NCI-H187 treated with DMSO at 0.1 percent for 48 hours (cell line): Measurements from ENCODE around the gene PACSIN2.

Experiments
- DNase-seq: peaks from one replicate; lab custom pipeline; 2025; lab: John Stamatoyannopoulos, UW

PACSIN2 gene

GRCh38 chr22:42905702-42906183, 109.2 kb downstream of the PACSIN2 start:
- no peak for DNase-seq

- no peak for DNase-seq
These were observed 109.7 kb downstream of the PACSIN2 start for GRCh38 chr22:42905217-42905616.

- no peak for DNase-seq
These were observed 110.9 kb downstream of the PACSIN2 start for GRCh38 chr22:42904050-42904449.

DNA sequence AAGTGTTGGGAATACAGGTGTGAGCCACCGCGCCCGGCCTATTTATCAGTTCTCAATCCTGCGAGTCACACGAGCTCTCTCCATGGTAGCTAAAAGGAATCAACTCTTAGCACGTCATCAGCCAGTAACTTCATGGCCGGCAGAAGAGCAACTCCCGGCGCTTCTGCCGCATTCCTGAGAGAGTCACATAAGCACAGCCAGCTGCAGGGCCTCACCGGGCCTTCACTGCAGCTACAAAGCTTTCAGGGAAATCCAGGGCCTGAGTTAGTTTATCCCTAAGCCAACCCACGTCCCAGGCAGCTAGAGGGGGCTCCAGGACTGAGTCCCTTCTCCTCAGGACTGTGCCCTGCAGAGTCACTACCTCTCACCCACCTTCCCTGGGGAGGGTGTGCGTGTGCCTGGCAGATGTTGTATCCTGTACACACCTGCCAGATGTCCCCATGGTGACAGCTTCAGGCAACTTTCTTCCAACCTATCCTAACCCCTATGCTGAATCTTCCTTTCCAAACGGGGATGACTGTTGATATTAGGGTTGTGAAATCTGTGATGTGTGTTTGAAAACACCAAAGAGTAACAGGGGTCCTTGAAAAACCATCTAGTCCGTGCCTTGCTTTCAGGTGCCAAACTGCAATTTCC, 112.0 kb downstream of the PACSIN2 start:
- DNase-seq, result no peak

DNA sequence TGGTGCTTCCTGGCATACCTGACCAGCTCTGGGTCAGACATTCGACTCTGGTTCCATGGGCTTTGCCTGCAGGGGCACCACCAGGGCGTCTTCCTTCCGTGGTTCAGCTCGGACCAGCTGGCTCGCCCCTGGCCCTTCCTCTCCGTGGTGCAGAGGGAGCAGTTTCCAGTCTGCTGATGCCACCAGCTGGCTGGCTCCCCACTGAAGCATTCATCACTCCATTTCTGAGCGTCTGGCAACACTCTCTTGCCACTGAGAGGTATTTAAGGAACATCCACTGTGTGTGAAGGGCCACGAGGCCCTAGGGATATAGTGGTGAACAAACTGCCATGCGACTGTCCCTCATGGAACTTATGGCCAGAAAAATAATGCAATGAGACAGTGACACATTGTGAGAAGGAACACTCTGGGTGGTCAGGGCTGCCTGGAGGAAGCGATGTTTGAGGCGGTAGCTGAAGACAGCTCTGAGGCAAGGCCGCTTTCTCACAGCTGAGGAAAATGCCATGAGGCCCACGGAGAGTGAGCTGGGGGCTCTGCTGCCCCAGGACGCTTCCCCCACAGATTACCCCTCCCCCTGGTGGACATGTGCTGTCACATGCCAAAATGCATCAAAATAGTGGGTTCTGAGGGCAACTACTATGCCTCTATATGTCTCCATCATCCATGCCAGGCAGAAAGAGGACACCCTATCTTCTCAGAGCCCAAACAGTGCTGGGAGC, 113.0 kb downstream of the PACSIN2 start:
- DNase-seq, result no peak

DNA sequence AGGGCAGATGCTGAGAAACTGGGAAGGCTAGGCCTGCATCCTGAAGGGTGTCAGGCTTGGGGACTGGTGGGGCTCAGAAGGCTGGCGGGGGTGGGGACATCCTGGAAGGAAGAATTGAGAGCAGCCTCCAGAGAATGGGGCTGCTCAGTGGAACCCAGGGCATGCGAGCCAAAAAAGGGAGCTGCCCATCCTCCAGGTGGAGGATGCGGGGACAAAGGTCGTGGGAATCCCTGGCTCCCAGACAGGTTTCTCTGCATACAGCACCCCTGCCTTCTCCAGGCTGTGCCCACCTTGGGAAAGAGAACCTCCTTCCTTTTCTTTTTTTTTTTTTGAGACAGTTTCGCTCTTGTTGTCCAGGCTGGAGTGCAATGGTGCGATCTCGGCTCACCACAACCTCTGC, 117.0 kb downstream of the PACSIN2 start:
- DNase-seq, result no peak

- no peak for DNase-seq
These were observed 119.4 kb downstream of the PACSIN2 start for GRCh38 chr22:42895541-42895981.

DNA sequence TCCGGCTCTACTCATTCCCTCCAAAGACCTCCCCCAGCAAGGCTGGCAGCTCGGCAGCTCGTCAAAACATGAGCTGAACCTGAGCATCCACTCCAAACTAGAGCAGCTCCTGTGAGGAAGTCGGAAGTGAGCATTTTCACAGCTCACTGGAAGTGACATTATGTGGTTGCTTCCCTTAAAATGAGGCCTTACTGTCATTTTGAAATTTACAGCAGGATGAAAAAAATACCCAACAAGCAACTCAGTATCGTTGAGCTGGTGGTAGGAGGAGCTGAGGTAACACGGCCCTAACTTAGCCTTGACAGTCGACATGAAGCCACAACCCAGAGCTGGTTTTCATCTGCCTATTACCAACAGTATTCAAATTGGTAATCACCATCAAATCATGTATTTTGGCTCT, 119.9 kb downstream of the PACSIN2 start:
- DNase-seq, result no peak

- no peak for DNase-seq
These were observed 121.4 kb downstream of the PACSIN2 start for GRCh38 chr22:42893371-42894150.

DNA sequence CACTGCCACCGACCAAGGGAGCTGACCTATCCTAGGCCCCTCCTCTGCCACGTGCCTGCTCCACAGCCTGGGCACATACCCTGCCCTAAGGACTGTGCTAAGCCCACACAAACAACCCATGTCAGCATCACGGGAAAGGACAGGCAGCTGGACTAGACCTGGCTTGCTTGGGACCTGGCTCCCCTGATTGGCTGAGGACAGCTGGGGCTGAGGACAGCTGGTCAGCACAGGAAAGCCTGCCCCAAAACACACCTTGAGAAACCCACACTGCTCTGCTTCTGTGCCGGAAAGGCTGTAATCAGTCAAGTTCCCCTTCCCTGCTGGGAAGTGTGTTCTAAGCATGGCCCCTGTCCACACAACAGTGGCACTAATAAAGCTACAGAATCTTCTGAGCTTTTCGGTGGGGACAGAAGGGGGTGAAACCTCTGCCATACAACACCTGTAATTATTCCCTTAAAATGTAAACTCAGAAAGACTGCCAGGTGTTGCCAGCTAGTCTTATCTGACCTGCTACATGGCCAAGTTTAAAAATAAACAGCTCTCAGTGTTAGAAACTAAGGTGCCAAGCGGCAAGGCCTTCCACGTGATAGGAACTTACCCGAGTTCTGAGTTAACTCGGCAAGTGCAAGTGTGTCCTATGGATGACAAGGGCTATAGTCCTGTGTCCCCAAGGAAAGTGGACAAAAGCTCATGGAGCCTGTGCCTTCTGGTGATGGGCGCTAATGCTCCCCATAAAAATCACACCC, 122.2 kb downstream of the PACSIN2 start:
- DNase-seq, result no peak

DNA sequence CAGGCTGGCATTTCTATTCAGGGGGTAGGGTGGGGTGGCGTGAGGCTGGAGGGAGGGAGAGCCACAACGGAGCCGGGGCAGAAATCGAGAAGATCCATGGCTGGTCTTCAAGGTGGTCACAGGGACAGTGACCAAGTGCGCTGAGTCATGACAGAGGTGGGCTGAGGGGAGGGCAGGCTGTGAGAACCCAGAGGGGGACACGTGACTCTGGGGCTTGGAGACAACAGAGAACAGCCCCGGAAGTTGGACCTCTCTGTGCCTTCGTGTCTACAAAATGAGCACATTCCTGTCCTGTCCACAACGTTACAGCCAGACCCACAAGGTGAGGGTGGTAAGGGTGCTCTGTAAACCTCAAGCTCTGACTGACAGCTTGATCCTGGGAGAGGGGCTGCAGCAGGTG, 122.8 kb downstream of the PACSIN2 start:
- no peak for DNase-seq

GRCh38 chr22:42891696-42892095, 123.3 kb downstream of the PACSIN2 start:
- no peak for DNase-seq

DNA sequence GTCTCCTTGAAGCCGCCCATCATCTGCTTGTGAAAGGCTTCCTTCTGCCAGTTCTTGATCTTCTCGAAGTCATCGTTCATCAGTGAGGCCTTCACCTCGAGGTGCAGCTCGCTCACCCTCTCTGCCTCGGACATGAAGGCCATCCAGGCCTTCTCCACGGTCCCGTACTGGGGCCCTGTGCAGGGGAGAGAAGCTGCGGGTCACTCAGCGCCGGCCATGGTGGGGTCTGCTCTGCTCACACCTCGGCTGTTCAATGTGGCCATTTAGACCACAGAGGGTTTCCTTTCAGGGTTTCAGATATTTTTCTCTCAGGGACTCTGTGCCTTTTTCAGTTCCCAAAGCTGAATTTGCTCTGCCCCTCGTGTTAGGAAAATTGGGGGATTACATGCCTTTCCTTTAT, 123.9 kb downstream of the PACSIN2 start:
- DNase-seq, result no peak

- no peak for DNase-seq
These were observed 125.6 kb downstream of the PACSIN2 start for GRCh38 chr22:42889304-42889703.

DNA sequence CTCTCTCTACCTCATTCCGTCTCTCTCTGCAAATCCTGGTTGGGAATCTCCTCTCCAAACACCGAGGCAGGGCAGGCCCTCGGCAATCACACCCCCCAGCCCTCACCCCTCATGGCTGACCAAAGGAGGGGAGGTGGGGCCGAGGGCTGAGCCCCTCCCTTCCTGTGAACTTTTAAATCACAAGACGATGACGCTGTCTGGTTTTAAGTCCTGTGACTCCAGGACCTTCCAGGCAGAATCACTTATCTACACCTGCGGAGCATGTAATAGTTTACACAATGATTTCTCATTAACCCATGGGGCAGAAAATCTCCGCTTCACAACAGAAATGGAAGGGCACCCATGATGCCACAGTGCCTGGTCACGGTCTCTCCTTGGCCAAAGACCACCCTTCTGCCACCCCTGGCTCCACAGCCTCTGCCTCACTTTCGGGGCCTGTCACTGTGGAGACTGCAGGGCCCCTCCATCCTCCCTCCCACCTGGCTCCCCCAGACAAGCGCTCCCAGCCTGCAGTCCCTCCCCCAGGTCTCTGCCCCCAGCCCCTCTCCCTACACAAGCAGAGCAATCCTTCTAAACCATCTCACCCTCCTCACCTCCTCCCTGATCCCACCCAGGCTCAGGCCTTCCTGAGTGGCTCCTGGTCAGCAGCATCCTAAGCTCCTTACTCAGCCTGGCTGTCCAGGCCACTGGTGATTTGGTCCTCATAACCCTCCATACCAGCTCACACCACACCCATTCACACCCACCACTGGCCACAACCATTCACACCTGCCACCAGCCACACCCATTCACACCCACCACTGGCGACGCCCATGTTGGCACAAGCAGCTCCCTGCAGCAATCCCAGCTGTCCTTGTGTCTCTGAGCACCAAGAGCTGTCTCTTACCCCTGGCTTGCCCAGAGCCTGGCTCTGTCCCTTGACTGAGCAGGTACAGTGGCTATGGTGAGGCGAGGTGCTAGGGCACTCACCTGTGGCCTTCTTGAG, 127.1 kb downstream of the PACSIN2 start:
- DNase-seq, result no peak

GRCh38 chr22:42887120-42887519, 127.8 kb downstream of the PACSIN2 start:
- no peak for DNase-seq

DNA sequence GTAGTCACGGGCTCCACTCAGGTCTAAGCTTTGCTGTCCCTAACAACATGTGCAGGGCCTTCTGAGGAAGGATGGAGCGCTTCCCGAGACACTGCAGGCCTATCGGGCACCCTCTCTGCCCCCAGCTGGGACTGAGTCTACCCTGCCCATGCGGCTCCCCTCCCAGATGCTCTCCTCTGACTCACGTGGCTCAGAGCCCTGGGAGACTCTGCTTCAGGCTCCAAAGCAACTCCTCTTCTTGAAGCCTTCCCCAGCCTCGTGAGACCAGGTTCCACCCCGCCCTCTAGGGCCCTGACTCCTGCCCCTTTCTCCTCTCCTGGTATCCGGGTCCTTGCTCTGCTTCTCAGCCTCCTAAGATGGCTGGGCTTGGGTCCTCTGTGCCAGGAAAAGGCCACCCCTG, 129.5 kb downstream of the PACSIN2 start:
- DNase-seq, result no peak

- no peak for DNase-seq
These were observed 130.2 kb downstream of the PACSIN2 start for GRCh38 chr22:42884616-42885375.

- no peak for DNase-seq
These were observed 131.0 kb downstream of the PACSIN2 start for GRCh38 chr22:42883970-42884369.

DNA sequence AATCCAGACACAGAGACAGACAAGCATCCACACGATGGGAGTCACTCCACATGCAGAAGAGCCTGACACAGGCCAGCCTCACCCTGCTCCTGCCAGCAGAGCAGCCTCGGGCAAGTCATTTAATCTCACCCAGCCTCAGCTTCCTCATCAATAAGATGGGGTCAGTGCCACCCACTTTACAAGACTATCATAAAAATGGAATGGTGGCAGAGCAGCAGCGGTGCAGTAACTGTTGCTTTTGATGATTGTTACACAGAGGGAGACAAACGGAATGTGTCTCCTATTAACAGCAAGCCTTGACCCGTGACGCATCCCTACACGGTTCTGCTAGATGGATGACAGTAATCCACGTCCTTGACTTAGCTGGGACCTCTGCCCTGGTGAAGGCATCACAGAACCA, 131.8 kb downstream of the PACSIN2 start:
- no peak for DNase-seq
